HEK293 (cell line): ENCODE results near the gene SLC1A7.

Experiments used
- CTCF ChIA-PET: fragments of 350-600 bp; formaldehyde crosslinking; extraction: SDS; loops from one replicate; lab custom pipeline; 2021; ENCODE audit warnings: antibody characterized with exemption; lab: Yijun Ruan, JAX
- POLR2A ChIA-PET: fragments of 300-600 bp; formaldehyde crosslinking; extraction: SDS; loops from one replicate; lab custom pipeline; 2020; ENCODE audit warnings: antibody characterized with exemption, inconsistent platforms; lab: Yijun Ruan, JAX
- H3K27ac ChIP-seq: fragments of 200-500 bp; sonication (Bioruptor generic); 2 replicates; pipeline ENCODE4 v1.5.1; 2014; ENCODE audit warnings: low read depth, low read length, control low read depth, inconsistent platforms; ENCODE audit errors: extremely low read depth
- H3K36me3 ChIP-seq, 2 experiments: fragments of 200-500 bp in 1 of 2; sonication (Bioruptor generic) in 1 of 2; 1 replicate in 1 of 2; 2 replicates in 1 of 2; pipeline ENCODE4 v1.5.1; 2014 to 2017; ENCODE audit warnings: inconsistent platforms in 2 of 2, low read length in 2 of 2; ENCODE audit not compliant: control insufficient read depth in 2 of 2, insufficient read depth in 1 of 2
- H3K4me1 ChIP-seq: fragments of 200-500 bp; sonication (Bioruptor generic); 2 replicates; pipeline ENCODE4 v1.5.1; 2014; ENCODE audit warnings: mild to moderate bottlenecking, low read length, inconsistent platforms; ENCODE audit not compliant: control insufficient read depth, insufficient read depth
- H3K4me3 ChIP-seq: 2 replicates; pipeline ENCODE4 v1.5.1; 2011; ENCODE audit warnings: low read depth, mild to moderate bottlenecking, control low read depth, low read length, moderate library complexity
- H3K9me3 ChIP-seq: fragments of 200-500 bp; sonication (Bioruptor generic); 2 replicates; pipeline ENCODE4 v1.5.1; 2014; ENCODE audit warnings: low read depth, low read length, inconsistent platforms; ENCODE audit not compliant: control insufficient read depth, insufficient read depth
- GLI2 ChIP-seq: fragments of 450-650 bp; formaldehyde crosslinking; IDR thresholded peaks from 2 replicates; pipeline ENCODE4; 2017; ENCODE audit warnings: missing biosample characterization, missing genetic modification characterization, low read depth, borderline replicate concordance
- GLIS2 ChIP-seq: fragments of 450-650 bp; formaldehyde crosslinking; IDR thresholded peaks from 2 replicates; pipeline ENCODE4 v1.5.1; 2016; ENCODE audit warnings: missing biosample characterization, missing genetic modification characterization
- PRDM2 ChIP-seq: fragments of 450-650 bp; formaldehyde crosslinking; IDR thresholded peaks from 2 replicates; pipeline ENCODE4 v1.5.1; 2016; ENCODE audit warnings: missing biosample characterization, missing genetic modification characterization, borderline replicate concordance
- SETDB1 ChIP-seq: IDR thresholded peaks from one replicate; pipeline ENCODE4 v1.6.1; 2017; ENCODE audit warnings: mild to moderate bottlenecking, low read length, moderate library complexity, mixed read lengths; ENCODE audit not compliant: insufficient read length
- ZBTB21 ChIP-seq: fragments of 450-650 bp; formaldehyde crosslinking; IDR thresholded peaks from 2 replicates; pipeline ENCODE4 v1.5.1; 2017; ENCODE audit warnings: missing biosample characterization, missing genetic modification characterization
- ZBTB48 ChIP-seq: fragments of 450-650 bp; formaldehyde crosslinking; IDR thresholded peaks from 2 replicates; pipeline ENCODE4 v1.5.1; 2016; ENCODE audit warnings: missing biosample characterization, missing genetic modification characterization
- ZFP3 ChIP-seq: fragments of 450-650 bp; formaldehyde crosslinking; IDR thresholded peaks from 2 replicates; pipeline ENCODE4 v1.5.1; 2016; ENCODE audit warnings: low read depth, missing biosample characterization, missing genetic modification characterization
- ZFP69B ChIP-seq: fragments of 450-650 bp; formaldehyde crosslinking; IDR thresholded peaks from 2 replicates; pipeline ENCODE4 v1.5.1; 2016; ENCODE audit warnings: missing biosample characterization, missing genetic modification characterization
- ZNF140 ChIP-seq: fragments of 450-650 bp; formaldehyde crosslinking; IDR thresholded peaks from 2 replicates; pipeline ENCODE4 v1.5.1; 2016; ENCODE audit warnings: missing biosample characterization, missing genetic modification characterization
- ZNF148 ChIP-seq: fragments of 450-650 bp; formaldehyde crosslinking; IDR thresholded peaks from 2 replicates; pipeline ENCODE4 v1.5.0; 2017; ENCODE audit warnings: missing biosample characterization, missing genetic modification characterization, borderline replicate concordance
- ZNF248 ChIP-seq: fragments of 450-650 bp; formaldehyde crosslinking; IDR thresholded peaks from 2 replicates; pipeline ENCODE4 v1.5.1; 2017; ENCODE audit warnings: missing biosample characterization, missing genetic modification characterization
- ZNF426 ChIP-seq: fragments of 450-650 bp; formaldehyde crosslinking; IDR thresholded peaks from 2 replicates; pipeline ENCODE4 v1.5.1; 2017; ENCODE audit warnings: missing biosample characterization, missing genetic modification characterization, mild to moderate bottlenecking, inconsistent platforms, moderate library complexity
- ZNF514 ChIP-seq: fragments of 450-650 bp; formaldehyde crosslinking; IDR thresholded peaks from 2 replicates; pipeline ENCODE4 v1.5.1; 2016; ENCODE audit warnings: missing biosample characterization, missing genetic modification characterization
- ZNF677 ChIP-seq: fragments of 450-650 bp; IDR thresholded peaks from 2 replicates; pipeline ENCODE4 v1.5.0; 2018; ENCODE audit warnings: missing biosample characterization, mild to moderate bottlenecking, missing genetic modification characterization, moderate library complexity
- ZNF830 ChIP-seq: fragments of 450-650 bp; IDR thresholded peaks from 2 replicates; pipeline ENCODE4 v1.5.0; 2018; ENCODE audit warnings: missing biosample characterization, missing genetic modification characterization, low read depth, mild to moderate bottlenecking, moderate library complexity
- ZSCAN18 ChIP-seq: fragments of 450-650 bp; formaldehyde crosslinking; IDR thresholded peaks from 2 replicates; pipeline ENCODE4 v1.5.1; 2016; ENCODE audit warnings: missing biosample characterization, missing genetic modification characterization

Gene SLC1A7

GRCh38 chr1:53130878-53131589, 11.4 kb downstream of the SLC1A7 start:
- H3K9me3 ChIP-seq: no peaks in the 10 kb centered on the region
- POLR2A ChIA-PET: no interaction called here

More at GRCh38 chr1:53130878-53131589, 11.4 kb downstream of the SLC1A7 start:
- TF ChIP-seq ZBTB48 (no peak), ZFP3 (no peak), ZNF514 (no peak), ZNF677 (tag by site-specific recombination) (no peak), ZBTB21 (no peak), SETDB1 (no peak), ZNF148 (tag by site-specific recombination) (no peak), GLIS2 (tag by site-specific recombination) (no peak), ZNF830 (tag by site-specific recombination) (no peak), PRDM2 (no peak), ZNF426 (tag by site-specific recombination) (no peak), ZFP69B (tag by site-specific recombination) (no peak), ZSCAN18 (tag by site-specific recombination) (no peak), ZNF248 (tag by site-specific recombination) (no peak), ZNF140 (tag by site-specific recombination) (no peak), GLI2 (no peak)
- CTCF ChIA-PET: interaction anchor here (0.6 to 0.9 kb wide), 2 partner anchors 50 to 181 kb away, joined by 3 read pairs; no protein-coding TSS in a partner anchor
- H3K36me3 ChIP-seq: no peaks in the 10 kb centered on the region
- H3K4me3 ChIP-seq: no peak overlapping the region
- H3K4me1 ChIP-seq: 0 out of 2 replicates have a peak, but pooled peaks cover 3% of the 10 kb centered on the region
- H3K27ac ChIP-seq: no peak overlapping the region
